Measurements from ENCODE around the gene TNFRSF4. TPM values are rescaled to one million over a fixed set of nuclear protein-coding genes. Genes with fewer than 3 reads are reported as not detected.
"Not testable (repeated sequence)": the region's sequence is repeated elsewhere in the genome, so short reads cannot be mapped to it uniquely, and the experiment has no call there.

The TNFRSF4 gene
- total RNA-seq, 1 donor from 2014 or later = not detected

DNA sequence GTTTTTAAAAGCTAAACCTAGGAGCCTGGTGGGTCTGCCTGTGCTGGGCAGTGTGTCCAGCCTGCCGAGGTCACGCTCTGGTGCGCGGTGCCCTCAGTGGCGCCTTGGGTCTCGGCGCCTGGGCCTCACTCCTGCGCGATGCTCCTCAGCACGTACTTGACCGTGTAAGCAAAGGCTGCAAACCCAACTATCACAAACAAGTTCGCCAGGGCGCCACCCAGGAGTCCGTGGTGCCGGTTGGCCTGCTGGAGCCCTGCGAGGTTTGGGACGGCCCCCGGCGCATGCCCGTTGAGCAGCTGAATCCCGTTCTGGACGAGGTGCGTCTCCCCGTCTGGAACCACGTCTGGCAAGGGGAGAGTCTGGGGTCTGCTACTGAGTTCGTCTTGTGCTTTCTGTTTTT, 41.1 kb upstream of the TNFRSF4 start:
- DNase-seq (ENCODE audit: extremely low spot score in 2 of 2) = no peak
- H3K4me3 ChIP-seq = no peak overlapping the region
- no peaks in the 10 kb centered on the region for H3K4me1 ChIP-seq
- intact Hi-C loops (cut with DNase I) = no loop called here
- TF ChIP-seq, protein P1, sequence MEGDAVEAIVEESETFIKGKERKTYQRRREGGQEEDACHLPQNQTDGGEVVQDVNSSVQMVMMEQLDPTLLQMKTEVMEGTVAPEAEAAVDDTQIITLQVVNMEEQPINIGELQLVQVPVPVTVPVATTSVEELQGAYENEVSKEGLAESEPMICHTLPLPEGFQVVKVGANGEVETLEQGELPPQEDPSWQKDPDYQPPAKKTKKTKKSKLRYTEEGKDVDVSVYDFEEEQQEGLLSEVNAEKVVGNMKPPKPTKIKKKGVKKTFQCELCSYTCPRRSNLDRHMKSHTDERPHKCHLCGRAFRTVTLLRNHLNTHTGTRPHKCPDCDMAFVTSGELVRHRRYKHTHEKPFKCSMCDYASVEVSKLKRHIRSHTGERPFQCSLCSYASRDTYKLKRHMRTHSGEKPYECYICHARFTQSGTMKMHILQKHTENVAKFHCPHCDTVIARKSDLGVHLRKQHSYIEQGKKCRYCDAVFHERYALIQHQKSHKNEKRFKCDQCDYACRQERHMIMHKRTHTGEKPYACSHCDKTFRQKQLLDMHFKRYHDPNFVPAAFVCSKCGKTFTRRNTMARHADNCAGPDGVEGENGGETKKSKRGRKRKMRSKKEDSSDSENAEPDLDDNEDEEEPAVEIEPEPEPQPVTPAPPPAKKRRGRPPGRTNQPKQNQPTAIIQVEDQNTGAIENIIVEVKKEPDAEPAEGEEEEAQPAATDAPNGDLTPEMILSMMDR (IDR thresholded peaks at IDR 0.05) = no peak
- TF ChIP-seq POLR2A (IDR thresholded peaks at IDR 0.05) (no peak), POLR2AphosphoS5 (IDR thresholded peaks at IDR 0.05; ENCODE audit: insufficient read depth in 1 of 2, low read depth in 1 of 2) (no peak)
- peaks cover 0 to 41% of the 10 kb centered on the region in 2 donors for H3K36me3 ChIP-seq
- no peaks in the 10 kb centered on the region for H3K9me3 ChIP-seq
- no peaks in the 10 kb centered on the region for H3K27me3 ChIP-seq
- no peak overlapping the region for H3K27ac ChIP-seq

DNA sequence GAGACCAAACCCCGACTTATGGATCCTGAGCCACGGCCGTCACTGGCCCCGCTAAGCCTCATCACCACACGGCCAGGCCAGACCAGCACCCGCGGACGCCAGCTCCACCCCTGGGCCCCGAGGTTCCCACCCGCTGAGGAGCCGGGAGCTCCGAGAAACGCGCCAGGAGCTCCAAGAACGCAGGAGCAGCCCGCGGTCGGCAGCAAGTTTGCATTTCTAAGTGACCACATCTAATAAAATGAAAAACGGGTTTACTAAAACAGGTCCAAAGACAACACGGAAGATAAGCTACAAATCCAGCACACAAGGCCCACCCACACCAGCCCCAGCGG, 40.7 kb upstream of the TNFRSF4 start:
- no peaks in the 10 kb centered on the region for H3K27me3 ChIP-seq
- no peaks in the 10 kb centered on the region for H3K9me3 ChIP-seq
- no peak overlapping the region for H3K27ac ChIP-seq
- intact Hi-C loops (cut with DNase I) = no loop called here
- no peak for TF ChIP-seq POLR2A (IDR thresholded peaks at IDR 0.05)
- TF ChIP-seq, protein P1 (IDR thresholded peaks at IDR 0.05) = no peak
- TF ChIP-seq POLR2AphosphoS5 (IDR thresholded peaks at IDR 0.05; ENCODE audit: insufficient read depth in 1 of 2, low read depth in 1 of 2) = no peak
- no peak for DNase-seq (ENCODE audit: extremely low spot score in 2 of 2)
- H3K36me3 ChIP-seq = peaks cover 0 to 36% of the 10 kb centered on the region in 2 donors
- H3K4me1 ChIP-seq = no peaks in the 10 kb centered on the region
- no peak overlapping the region for H3K4me3 ChIP-seq

DNA sequence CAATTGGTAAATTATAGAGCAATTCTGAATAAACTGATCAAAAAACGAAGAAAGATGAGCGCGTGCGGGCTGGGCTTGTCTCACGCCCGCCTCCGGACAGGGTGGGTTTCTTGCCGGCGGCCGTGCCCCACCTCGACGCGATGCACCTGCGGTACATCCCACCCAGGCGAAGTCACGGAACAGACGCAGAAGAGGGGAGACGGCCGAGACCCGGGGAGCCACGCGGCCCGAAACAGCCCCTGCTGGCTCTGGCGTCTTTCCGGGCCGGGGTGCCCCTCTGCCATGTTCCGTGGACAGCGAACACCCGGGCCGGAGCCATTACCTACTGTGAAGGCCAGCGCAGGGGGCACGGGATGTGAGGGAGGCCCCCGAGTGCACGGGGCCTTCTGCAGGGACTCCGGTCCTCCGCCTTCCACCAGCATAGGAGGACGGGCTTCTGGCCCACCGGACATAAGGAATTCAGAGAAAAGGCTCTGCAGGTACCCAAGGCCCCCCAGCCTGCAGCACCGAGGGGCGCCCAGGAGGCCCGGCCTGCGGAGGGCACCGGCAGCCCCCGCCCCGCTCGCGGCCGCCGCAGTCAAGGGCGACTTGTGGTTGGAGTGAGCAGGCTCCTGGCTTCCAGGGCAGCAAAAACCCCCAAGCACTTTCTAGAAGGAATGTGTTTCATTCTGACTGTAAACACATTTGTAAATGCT, 40.2 kb upstream of the TNFRSF4 start:
- intact Hi-C loops (cut with DNase I) = no loop called here
- no peaks in the 10 kb centered on the region for H3K27me3 ChIP-seq
- peaks cover 0 to 36% of the 10 kb centered on the region in 2 donors for H3K36me3 ChIP-seq
- no peaks in the 10 kb centered on the region for H3K4me1 ChIP-seq
- no peak for DNase-seq (ENCODE audit: extremely low spot score in 2 of 2)
- no peak overlapping the region for H3K27ac ChIP-seq
- H3K4me3 ChIP-seq = no peak overlapping the region
- no peaks in the 10 kb centered on the region for H3K9me3 ChIP-seq
- TF ChIP-seq POLR2AphosphoS5 (IDR thresholded peaks at IDR 0.05; ENCODE audit: insufficient read depth in 1 of 2, low read depth in 1 of 2) (no peak), POLR2A (IDR thresholded peaks at IDR 0.05) (no peak)
- TF ChIP-seq, protein P1 (IDR thresholded peaks at IDR 0.05) = no peak

DNA sequence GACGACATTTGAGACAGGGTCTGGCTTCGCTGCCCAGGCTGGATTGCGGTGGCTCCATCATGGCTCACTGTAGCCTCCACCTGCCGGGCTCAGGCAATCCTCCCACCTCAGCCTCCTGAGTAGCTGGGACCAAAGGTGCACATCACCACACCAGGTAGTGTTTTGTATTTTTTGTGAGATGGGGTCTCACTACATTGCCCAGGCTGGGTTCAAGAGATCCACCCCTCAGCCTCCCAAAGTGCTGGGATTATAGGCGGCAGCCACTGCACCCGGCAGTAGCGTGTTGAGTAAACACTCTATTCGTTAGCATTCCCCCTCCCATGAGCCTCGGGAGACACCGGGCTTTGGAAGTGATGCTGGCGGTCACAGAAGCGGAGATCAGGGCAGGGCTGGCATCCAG, 39.4 kb upstream of the TNFRSF4 start:
- H3K4me3 ChIP-seq = no peak overlapping the region
- H3K27me3 ChIP-seq = no peaks in the 10 kb centered on the region
- TF ChIP-seq POLR2A (IDR thresholded peaks at IDR 0.05) (no peak), POLR2AphosphoS5 (IDR thresholded peaks at IDR 0.05; ENCODE audit: insufficient read depth in 1 of 2, low read depth in 1 of 2) (no peak)
- TF ChIP-seq, protein P1 (IDR thresholded peaks at IDR 0.05) = no peak
- H3K27ac ChIP-seq = no peak overlapping the region
- no peaks in the 10 kb centered on the region for H3K4me1 ChIP-seq
- no peaks in the 10 kb centered on the region for H3K9me3 ChIP-seq
- H3K36me3 ChIP-seq = peaks cover 0 to 36% of the 10 kb centered on the region in 2 donors
- DNase-seq (ENCODE audit: extremely low spot score in 2 of 2) = no peak
- intact Hi-C loops (cut with DNase I) = no loop called here

DNA sequence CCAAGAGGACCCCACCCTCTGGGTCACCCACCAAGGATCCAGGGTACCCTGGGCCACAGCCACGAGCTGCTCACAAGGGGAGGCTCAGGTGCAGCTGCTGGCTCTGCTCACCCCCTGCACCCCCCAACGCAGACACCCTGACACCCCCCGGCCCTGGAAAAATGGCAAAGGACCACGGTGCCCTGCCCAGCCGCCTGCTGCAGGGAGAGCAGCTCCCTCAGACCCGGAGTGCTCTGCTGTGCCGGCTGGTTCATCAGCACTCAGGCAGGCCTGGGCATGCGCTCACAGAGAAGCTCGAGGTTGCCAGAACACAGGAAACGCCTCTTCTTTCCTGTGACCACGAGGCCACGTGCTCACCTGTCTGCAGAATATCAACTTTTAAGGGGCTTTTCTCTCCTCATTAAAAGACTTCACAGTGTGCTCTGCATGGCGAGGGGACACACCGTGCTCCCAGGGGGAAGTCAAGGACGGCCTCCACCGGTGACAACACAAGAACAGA, 36.9 kb upstream of the TNFRSF4 start:
- no peaks in the 10 kb centered on the region for H3K9me3 ChIP-seq
- H3K4me3 ChIP-seq = no peak overlapping the region
- H3K36me3 ChIP-seq = peaks cover 0 to 27% of the 10 kb centered on the region in 2 donors
- peaks cover 10% of the 10 kb centered on the region for H3K4me1 ChIP-seq
- H3K27me3 ChIP-seq = no peaks in the 10 kb centered on the region
- intact Hi-C loops (cut with DNase I) = no loop called here
- H3K27ac ChIP-seq = no peak overlapping the region
- no peak for DNase-seq (ENCODE audit: extremely low spot score in 2 of 2)
- TF ChIP-seq POLR2AphosphoS5 (IDR thresholded peaks at IDR 0.05; ENCODE audit: insufficient read depth in 1 of 2, low read depth in 1 of 2) (no peak), POLR2A (IDR thresholded peaks at IDR 0.05) (no peak)
- TF ChIP-seq, protein P1 (IDR thresholded peaks at IDR 0.05) = no peak

DNA sequence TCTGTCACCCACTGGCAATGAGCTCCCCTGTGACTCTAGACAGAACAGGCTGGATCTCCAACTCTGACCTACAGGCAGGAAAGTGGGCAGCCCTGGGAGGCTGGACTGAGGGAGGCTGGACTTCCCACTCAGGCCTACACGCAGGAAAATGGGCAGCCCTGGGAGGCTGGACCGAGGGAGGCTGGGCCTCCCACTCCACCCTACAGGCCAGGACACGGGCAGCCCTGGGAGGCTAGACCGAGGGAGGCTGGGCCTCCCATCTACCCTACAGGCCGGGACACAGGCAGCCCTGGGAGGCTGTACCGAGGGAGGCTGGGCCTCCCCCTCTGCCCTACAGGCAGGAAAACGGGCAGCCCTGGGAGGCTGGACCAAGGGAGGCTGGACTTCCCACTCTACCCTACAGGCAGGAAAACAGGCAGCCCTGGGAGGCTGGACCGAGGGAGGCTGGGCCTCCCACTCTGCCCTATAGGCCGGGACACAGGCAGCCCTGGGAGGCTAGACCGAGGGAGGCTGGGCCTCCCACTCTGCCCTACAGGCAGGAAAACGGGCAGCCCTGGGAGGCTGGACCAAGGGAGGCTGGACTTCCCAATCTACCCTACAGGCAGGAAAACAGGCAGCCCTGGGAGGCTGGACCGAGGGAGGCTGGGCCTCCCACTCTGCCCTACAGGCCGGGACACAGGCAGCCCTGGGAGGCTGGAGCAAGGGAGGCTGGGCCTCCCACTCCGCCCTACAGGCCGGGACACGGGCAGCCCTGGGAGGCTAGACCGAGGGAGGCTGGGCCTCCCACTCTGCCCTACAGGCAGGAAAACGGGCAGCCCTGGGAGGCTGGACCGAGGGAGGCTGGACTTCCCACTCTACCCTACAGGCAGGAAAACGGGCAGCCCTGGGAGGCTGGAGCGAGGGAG, 34.3 kb upstream of the TNFRSF4 start:
- DNase-seq (ENCODE audit: extremely low spot score in 2 of 2); H3K27ac ChIP-seq; intact Hi-C loops (cut with DNase I); H3K4me3 ChIP-seq; H3K9me3 ChIP-seq; H3K36me3 ChIP-seq; H3K27me3 ChIP-seq: not testable (repeated sequence)
- peaks cover 10% of the 10 kb centered on the region for H3K4me1 ChIP-seq
